ENCODE measurements around the gene STH.

STH gene

GRCh38 chr17:46028981-46029565 lies 30.0 kb downstream of the STH start:
- no peak for DNase-seq

GRCh38 chr17:46029627-46030026 lies 30.6 kb downstream of the STH start:
- no peak for DNase-seq

GRCh38 chr17:46030752-46031151 lies 31.7 kb downstream of the STH start:
- DNase-seq, result no peak

- DNase-seq, result no peak
These were observed 32.4 kb downstream of the STH start for GRCh38 chr17:46031440-46031839.

DNA sequence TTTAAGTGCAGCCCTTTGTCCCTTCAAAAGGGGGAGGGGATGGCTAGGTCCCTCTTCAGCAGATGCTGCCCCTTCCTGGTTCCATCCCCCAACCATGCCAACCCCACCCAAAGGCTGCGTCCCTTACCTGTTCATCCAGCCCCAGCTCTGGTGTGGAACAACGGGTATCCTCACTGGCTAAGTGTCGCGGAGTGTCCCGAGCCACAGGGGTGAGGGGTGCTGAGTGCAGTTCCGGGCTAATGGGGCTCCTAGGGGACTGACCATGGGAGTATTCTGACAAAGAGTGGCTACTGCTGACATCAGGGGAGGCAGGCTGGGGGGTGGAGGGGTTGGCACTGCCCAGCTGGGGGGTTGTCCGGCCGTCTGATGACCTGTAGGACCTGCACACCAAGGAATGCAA lies 32.9 kb downstream of the STH start:
- no peak for DNase-seq

- DNase-seq, result no peak
These were observed 33.9 kb downstream of the STH start for GRCh38 chr17:46032909-46033308.

- no peak for DNase-seq
These were observed 34.3 kb downstream of the STH start for GRCh38 chr17:46033392-46033791.

DNA sequence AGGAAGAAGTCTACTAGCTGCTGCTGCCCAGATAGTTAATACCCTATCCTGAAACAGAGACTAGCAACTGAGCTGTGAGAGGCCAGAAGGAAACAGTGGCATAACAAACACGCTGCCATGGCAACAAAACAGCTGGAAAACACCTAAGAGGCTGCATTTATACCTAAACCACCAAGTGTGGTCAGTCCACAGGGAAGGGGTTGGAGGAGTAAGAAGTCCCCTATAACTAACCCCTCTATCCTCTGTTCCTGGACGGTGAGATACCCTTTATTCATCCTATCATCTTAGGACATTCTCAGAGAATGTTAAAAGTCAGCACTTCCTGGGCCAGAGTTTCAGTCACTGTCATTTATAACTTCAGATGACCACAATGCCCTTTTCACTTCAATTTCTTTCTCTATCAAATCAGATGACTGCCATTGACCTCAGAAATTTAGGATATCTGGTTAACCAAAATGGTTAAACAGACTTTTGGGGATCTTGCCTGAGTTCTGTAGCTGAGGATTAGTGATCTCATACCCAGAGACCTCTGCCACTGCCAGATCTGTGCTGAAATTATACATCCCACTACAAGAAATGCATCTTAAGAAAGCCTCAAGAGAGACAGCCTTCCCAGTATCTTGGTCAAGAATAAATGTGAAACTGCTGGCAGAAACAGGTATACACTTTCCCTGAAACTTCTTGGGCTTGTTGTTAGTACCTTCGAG lies 36.2 kb downstream of the STH start:
- DNase-seq, result no peak

GRCh38 chr17:46036491-46036890 lies 37.4 kb downstream of the STH start:
- no peak for DNase-seq

- DNase-seq, result no peak
These were observed 38.7 kb downstream of the STH start for GRCh38 chr17:46037722-46038255.

- no peak for DNase-seq
These were observed 39.4 kb downstream of the STH start for GRCh38 chr17:46038414-46038813.

GRCh38 chr17:46038937-46039336 lies 39.9 kb downstream of the STH start:
- DNase-seq, result no peak

DNA sequence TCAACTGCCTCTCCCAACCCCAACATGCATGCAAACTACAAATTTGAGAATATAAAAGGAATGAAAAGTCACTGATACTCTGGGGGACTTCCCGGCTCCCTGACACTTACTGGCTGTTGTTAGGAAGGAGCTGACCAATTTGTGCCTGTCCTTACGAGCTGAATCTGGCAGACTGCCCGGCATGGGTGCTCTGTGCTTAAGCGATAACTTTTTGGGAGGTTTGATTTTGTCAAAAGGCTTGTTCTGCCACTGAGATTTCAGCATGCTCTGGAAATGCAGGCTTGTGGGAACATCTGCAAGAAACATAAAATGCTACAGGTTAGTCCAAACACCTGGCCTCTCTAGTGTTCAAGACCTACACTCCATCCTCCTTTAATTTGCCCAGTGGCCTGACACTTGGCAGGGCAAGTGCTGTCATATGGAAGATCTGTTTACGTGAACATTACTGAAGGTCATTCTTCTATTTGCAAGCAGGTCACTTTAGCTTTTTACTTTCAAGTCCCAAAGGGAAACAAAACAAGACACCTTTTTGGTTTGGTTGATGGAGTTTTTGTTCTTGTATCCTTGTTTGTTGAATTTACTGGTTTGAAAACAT lies 40.6 kb downstream of the STH start:
- DNase-seq, result no peak

- no peak for DNase-seq
These were observed 43.2 kb downstream of the STH start for GRCh38 chr17:46042246-46042645.

- no peak for DNase-seq
These were observed 43.9 kb downstream of the STH start for GRCh38 chr17:46042925-46043324.

- no peak for DNase-seq
These were observed 44.6 kb downstream of the STH start for GRCh38 chr17:46043606-46044005.

GRCh38 chr17:46044286-46044928 lies 45.4 kb downstream of the STH start:
- no peak for DNase-seq

- DNase-seq, result no peak
These were observed 45.9 kb downstream of the STH start for GRCh38 chr17:46044989-46045388.

GRCh38 chr17:46045639-46046038 lies 46.6 kb downstream of the STH start:
- no peak for DNase-seq

DNA sequence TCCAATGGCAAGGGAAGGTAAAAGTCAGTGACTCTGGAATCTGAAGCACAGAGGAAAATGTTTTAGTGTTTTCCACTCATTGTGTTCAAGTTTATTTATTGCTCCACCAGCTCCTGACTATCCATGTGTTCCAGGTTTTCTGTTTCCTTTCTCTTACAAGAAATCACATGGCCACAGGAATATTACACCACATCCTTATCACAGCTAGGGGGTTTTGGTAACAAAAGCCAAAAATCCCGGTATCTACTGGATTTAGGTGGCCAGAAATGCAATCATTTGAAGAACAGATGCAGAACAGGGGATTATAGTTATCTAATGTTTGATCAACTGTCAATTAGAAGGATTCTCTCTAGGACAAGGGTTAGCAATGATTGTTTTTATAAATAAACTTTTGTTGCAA lies 47.9 kb downstream of the STH start:
- no peak for DNase-seq

DNA sequence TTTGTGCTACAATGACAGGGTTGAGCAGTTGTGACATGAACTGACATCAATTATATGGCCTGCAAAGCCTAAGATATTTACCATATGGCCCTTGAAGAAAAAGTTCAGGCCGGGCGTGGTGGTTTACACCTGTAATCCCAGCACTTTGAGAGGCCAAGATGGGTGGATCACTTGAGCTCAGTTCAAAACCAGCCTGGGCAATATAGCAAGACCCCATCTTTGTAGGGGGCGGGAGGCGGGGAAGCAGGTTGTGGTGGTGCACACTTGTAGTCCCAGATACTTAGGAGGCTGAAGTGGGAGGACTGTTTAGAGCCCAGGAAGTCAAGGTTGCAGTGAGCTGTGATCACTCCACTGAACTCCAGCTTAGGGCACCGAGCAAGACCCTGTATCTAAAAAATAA lies 48.3 kb downstream of the STH start:
- no peak for DNase-seq

DNA sequence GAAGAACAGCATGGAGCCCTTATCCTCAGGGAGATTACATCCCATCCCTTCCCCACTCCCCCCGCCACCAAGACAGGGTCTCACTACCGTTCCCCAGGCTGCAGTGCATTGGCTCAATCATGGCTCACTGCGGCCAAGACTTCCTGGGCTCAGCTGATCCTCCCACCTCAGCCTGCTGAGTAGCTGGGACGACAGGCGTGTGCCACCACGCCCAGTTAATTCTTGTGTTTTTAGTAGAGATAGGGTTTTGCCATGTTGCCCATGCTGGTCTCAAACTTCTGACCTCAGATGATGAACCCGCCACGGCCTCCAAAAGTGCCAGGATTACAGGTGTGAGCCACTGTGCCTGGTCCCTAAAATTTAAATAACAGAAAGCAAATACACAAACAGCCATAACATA lies 48.8 kb downstream of the STH start:
- no peak for DNase-seq

All from GDM1 (cell line).